ENCODE measurements around the gene LENG9.

DNA sequence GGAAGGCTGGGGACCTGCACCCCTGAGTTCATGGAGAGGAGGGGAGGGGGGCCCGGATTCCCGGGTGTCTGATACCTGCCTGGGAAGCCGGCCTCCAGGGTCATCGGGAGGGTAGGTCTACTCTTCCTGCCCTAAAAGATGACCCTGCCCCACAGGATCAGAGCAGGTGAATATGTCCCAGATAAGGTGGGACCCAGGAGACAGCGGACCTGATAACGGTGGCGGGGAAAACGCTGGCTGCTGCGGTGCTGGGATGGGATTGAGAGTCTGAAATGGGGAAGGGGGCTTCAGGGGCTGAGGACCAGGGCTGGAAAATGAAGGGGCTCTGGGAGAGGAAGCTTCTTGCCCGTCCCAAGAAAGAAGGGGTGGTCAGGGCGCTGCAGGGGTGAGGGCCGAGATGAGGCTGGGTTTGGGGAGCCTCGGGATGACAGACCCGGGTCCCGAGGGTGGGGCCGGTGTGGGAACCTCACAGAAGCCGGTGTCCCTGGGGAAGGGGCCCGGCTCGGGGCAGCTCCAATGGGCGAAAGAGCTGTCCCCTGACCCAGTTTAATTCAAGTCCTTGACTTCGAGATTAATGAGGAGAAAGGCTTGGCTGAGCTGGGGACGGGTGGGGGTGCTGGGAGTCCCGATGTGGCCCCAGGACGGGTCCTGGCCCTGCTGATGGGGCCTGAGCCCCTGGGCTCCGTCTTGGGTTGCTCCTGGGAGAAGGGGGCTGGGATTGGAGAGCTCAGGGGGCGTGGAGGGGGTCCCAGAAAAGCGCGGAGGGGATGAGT is 47.5 kb downstream of the LENG9 start:
- TF ChIP-seq, protein P1, sequence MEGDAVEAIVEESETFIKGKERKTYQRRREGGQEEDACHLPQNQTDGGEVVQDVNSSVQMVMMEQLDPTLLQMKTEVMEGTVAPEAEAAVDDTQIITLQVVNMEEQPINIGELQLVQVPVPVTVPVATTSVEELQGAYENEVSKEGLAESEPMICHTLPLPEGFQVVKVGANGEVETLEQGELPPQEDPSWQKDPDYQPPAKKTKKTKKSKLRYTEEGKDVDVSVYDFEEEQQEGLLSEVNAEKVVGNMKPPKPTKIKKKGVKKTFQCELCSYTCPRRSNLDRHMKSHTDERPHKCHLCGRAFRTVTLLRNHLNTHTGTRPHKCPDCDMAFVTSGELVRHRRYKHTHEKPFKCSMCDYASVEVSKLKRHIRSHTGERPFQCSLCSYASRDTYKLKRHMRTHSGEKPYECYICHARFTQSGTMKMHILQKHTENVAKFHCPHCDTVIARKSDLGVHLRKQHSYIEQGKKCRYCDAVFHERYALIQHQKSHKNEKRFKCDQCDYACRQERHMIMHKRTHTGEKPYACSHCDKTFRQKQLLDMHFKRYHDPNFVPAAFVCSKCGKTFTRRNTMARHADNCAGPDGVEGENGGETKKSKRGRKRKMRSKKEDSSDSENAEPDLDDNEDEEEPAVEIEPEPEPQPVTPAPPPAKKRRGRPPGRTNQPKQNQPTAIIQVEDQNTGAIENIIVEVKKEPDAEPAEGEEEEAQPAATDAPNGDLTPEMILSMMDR (IDR thresholded peaks at IDR 0.05): no peak
- no peak for TF ChIP-seq EP300 (IDR thresholded peaks at IDR 0.05)

Measured in esophagus muscularis mucosa (tissue), 3 donors.